A172 (cell line): ENCODE measurements around the gene NAV1. TPM values are rescaled to one million over a fixed set of nuclear protein-coding genes. Genes with fewer than 3 reads are reported as not detected.
"Not testable (repeated sequence)": the region's sequence is repeated elsewhere in the genome, so short reads cannot be mapped to it uniquely, and the experiment has no call there.

ENCODE experiments used
- DNase-seq: peaks from one replicate; pipeline ENCODE4 v3.0.0-alpha.2; 2015; ENCODE audit warnings: low spot score
- total RNA-seq: library from RNA; depleted of rRNA; stranded (reverse); fragments of >200 nt; shearing (Covaris generic); gene quantifications from 2 replicates; pipeline ENCODE4 v1.2.3, GENCODE V29; 2014

NAV1 gene
- total RNA-seq, 1 experiment from 2014 or later = 40.3 TPM

- no peak for DNase-seq
Observed at GRCh38 chr1:201565024-201565730, 26.2 kb downstream of the NAV1 start.

- DNase-seq = no peak
Observed at GRCh38 chr1:201565771-201566528, 27.0 kb downstream of the NAV1 start.

GRCh38 chr1:201566529-201566823 is 27.5 kb downstream of the NAV1 start:
- no peak for DNase-seq

- peak; percentile 48 for DNase-seq
Observed at GRCh38 chr1:201566933-201567801, 28.2 kb downstream of the NAV1 start.

DNA sequence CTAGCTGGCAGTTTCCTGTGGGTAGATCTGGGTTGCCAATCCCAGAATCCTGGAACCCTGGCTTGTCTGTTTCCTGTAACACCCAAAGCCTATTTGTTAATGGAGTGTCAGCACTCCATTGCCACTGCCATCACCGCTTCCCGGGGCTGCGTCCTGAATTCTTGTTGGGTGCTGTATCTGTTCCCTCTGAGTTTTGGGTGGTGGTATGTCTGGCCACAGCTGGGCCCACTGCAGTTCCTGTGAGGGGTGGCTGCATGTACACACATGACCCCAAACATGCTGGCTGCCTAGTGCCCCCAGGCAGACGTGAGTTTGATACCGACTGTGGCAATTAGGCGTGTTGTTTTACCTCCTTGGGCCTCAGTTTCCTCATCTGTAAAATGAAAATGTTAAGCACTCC is 29.3 kb downstream of the NAV1 start:
- DNase-seq = no peak

DNA sequence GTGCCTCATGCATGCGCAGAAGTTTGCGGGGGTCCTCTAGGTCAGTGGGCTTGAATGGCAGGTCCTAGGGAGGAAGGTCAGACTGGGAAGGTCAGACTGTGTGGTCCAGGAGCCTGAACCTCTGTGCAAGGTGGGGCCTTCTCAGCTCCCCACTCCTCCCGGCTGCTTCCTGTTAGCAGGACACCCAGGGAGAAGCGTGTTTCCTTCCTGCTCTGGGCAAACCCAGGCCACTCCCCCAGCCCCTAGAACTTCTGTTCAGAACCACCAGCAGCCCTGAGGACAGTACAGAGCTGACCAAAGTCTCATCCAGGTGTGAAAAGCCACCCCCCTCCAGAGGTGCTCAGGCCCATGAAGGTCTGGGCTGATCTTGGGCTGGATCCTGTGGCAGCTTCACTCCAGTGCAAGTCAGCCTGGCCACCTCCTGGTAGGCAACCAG is 29.9 kb downstream of the NAV1 start:
- DNase-seq = no peak

DNA sequence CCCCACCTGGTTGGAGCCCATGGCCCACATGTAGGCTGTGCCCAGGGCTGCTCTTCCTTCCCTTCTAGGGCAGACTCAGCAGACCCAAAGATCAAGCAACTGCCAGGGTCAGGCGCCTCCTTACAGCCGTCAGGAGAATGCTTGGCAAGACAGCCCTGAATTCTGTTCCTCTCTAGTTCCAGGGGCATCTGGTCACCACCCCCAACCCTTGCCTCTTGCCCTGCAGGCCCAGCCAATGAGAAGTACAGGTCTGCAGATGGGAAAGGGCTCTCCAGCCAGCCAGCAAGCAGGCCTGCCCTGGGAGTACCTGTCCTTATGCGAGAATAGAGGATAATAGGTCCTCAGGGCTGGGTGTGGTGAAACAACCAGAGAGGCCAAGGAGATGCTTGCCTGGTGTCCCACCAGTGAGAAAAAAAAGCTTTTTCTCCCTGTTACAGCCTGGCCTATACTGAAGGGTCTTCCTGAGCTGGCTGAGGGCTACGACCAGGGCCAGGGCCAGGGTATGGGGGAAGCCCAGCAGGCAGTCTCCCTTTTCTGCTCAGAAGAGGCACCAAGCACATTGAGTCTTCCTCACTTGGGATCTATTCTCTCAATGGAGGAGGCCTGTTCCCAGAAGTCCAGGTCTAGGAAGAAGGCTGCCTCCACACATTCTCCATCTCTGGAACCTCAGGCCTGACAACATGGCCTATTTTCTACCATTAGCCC is 31.4 kb downstream of the NAV1 start:
- no peak for DNase-seq

GRCh38 chr1:201570886-201571624 is 32.1 kb downstream of the NAV1 start:
- DNase-seq = no peak

DNA sequence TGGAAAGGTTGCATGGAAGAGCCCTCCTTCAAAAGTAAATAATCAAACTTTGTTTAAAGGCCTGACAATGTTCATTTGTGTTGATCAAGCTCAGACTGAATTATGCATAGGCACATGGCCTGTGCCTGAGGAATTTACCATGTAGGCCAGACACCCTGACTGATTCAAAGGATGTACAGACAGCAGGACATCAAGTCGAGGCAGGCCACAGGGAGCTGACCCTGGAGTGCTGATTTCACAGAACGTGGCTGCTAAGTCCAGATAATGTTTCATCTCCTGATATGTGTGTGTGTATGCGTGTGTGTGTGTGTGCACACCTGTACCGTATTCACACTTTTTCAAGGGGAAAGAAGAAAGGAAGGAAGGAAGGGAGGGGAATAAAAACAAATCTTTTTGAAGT is 34.1 kb downstream of the NAV1 start:
- no peak for DNase-seq

DNA sequence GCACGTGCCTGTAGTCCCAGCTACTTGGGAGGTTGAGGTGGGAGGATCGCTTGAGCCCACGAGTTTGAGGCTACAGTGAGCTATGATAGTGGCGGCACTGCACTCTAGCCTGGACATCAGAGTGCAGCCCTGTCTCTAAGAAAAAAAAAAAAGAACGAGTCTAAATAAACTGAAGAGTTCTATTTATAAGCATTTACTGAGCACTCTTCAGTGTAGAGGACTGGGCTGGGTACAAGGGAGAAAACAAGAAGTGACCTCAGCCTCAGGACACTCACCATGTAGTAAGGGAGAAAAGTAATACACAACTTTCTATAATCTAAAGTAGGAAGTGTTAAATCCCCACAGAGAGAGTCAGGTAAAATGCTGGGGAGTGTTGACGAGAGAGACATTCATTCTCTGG is 35.0 kb downstream of the NAV1 start:
- no peak for DNase-seq

DNA sequence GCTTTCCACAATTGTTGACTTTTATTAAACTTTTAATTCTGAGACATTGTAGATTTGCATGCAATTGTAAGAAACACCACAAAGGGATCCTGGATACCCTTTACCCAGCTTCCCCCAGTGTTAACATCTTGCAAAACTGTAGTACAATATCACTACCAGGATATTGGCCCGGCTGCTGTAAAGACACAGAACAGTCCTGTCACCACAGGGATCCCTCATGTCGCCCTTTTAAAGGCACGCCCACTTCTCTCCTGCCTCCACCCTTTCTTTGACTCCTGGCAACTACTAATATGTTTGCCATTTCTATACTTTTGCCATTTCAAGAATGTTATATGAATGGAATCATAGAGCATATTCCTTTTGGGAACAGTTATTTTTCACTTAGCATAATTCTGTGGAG is 37.0 kb downstream of the NAV1 start:
- no peak for DNase-seq

DNA sequence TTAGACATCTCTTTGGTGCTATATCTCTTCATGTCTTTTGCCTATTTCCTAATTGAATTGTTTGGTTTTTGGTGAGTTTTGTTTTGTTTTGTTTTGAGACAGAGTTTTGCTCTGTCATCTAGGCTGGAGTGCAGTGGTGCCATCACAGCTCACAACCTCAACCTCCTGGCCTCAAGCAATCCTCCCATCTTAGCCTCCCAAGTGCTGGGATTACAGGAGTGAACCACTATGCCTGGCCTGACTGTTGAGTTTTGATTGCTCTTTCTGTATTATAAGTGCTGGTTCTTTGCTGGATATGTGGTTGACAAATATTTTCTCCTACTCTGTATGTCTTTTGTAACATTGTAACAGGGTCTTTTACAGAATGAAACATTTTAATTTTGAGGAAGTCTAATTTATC is 38.0 kb downstream of the NAV1 start:
- no peak for DNase-seq

- DNase-seq = no peak
Observed at GRCh38 chr1:201578008-201578888, 39.3 kb downstream of the NAV1 start.

- DNase-seq = not testable (repeated sequence)
Observed at GRCh38 chr1:201581371-201581770, 42.4 kb downstream of the NAV1 start.

GRCh38 chr1:201582705-201583442 is 43.9 kb downstream of the NAV1 start:
- no peak for DNase-seq

GRCh38 chr1:201583663-201584062 is 44.7 kb downstream of the NAV1 start:
- DNase-seq = no peak

- peak; percentile 67 for DNase-seq
Observed at GRCh38 chr1:201584471-201585092, 45.7 kb downstream of the NAV1 start.

GRCh38 chr1:201585093-201585483 is 46.2 kb downstream of the NAV1 start:
- peak; percentile 41 for DNase-seq

DNA sequence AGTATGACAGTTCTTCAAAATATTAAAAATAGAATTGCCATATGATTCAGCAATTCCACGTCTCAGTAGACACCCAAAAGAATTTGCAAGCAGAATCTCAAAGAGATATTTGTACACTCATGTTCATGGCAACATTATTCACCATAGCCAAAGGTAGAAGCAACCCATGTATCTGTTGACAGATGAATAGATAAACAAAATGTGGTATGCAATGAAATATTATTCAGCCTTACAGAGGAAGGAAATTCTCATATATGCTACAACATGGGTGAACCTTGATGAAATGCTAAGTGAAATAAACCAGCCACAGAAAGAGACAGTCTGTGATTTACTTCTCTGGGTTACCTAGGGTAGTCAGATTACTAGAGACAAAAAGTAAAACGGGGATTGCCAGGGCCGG is 47.0 kb downstream of the NAV1 start:
- DNase-seq = no peak
